D341Med (cell line): Measurements from ENCODE around the gene ZCWPW1.
"Not testable (repeated sequence)": the region's sequence is repeated elsewhere in the genome, so short reads cannot be mapped to it uniquely, and the experiment has no call there.

Source experiments
- DNase-seq: peaks from one replicate; pipeline ENCODE4 v3.0.0; 2012; ENCODE audit warnings: low spot score

ZCWPW1 gene

GRCh38 chr7:100372694-100373093, 55.8 kb downstream of the ZCWPW1 start:
- DNase-seq, result no peak

GRCh38 chr7:100372256-100372655, 56.2 kb downstream of the ZCWPW1 start:
- DNase-seq, result no peak

GRCh38 chr7:100371561-100372171, 56.8 kb downstream of the ZCWPW1 start:
- no peak for DNase-seq

- DNase-seq, result no peak
These were observed 57.8 kb downstream of the ZCWPW1 start for GRCh38 chr7:100370746-100371145.

- DNase-seq, result no peak
These were observed 58.2 kb downstream of the ZCWPW1 start for GRCh38 chr7:100370303-100370702.

- DNase-seq, result no peak
These were observed 59.4 kb downstream of the ZCWPW1 start for GRCh38 chr7:100369105-100369504.

GRCh38 chr7:100367676-100368613, 60.6 kb downstream of the ZCWPW1 start:
- DNase-seq, result no peak

GRCh38 chr7:100367251-100367620, 61.3 kb downstream of the ZCWPW1 start:
- no peak for DNase-seq

GRCh38 chr7:100366411-100367250, 61.9 kb downstream of the ZCWPW1 start:
- no peak for DNase-seq

- DNase-seq, result not testable (repeated sequence)
These were observed 62.5 kb downstream of the ZCWPW1 start for GRCh38 chr7:100365998-100366367.

- DNase-seq, result no peak
These were observed 64.0 kb downstream of the ZCWPW1 start for GRCh38 chr7:100364480-100364879.

GRCh38 chr7:100363797-100364196, 64.7 kb downstream of the ZCWPW1 start:
- not testable (repeated sequence) for DNase-seq

- DNase-seq, result no peak
These were observed 65.4 kb downstream of the ZCWPW1 start for GRCh38 chr7:100363098-100363497.

GRCh38 chr7:100360135-100360854, 68.2 kb downstream of the ZCWPW1 start:
- no peak for DNase-seq

GRCh38 chr7:100358857-100359212, 69.7 kb downstream of the ZCWPW1 start:
- no peak for DNase-seq

- no peak for DNase-seq
These were observed 70.3 kb downstream of the ZCWPW1 start, which contains the start of gene PILRB for GRCh38 chr7:100358027-100358856. TSS of gene PILRB (plus strand) at chr7:100358117. CDS start at chr7:100358303, 186 bp downstream.

GRCh38 chr7:100357131-100357561, 71.4 kb downstream of the ZCWPW1 start:
- DNase-seq, result no peak

- DNase-seq, result no peak
These were observed 72.0 kb downstream of the ZCWPW1 start for GRCh38 chr7:100356416-100357068.

GRCh38 chr7:100353685-100354330, 74.7 kb downstream of the ZCWPW1 start:
- DNase-seq, result no peak
